HG03159 (cell line): ENCODE results near the gene TUT1.

Experiments used
- ATAC-seq: cut with Tn5 transposase; IDR thresholded peaks from one replicate; pipeline ENCODE4 v1.9.1; 2021; ENCODE audit warnings: mild to moderate bottlenecking, moderate library complexity; ENCODE audit not compliant: unreplicated experiment

Gene TUT1

GRCh38 chr11:62544581-62545436 lies 46.5 kb downstream of the TUT1 start:
- ATAC-seq, result no peak

GRCh38 chr11:62543680-62544444 lies 47.5 kb downstream of the TUT1 start:
- ATAC-seq, result no peak

DNA sequence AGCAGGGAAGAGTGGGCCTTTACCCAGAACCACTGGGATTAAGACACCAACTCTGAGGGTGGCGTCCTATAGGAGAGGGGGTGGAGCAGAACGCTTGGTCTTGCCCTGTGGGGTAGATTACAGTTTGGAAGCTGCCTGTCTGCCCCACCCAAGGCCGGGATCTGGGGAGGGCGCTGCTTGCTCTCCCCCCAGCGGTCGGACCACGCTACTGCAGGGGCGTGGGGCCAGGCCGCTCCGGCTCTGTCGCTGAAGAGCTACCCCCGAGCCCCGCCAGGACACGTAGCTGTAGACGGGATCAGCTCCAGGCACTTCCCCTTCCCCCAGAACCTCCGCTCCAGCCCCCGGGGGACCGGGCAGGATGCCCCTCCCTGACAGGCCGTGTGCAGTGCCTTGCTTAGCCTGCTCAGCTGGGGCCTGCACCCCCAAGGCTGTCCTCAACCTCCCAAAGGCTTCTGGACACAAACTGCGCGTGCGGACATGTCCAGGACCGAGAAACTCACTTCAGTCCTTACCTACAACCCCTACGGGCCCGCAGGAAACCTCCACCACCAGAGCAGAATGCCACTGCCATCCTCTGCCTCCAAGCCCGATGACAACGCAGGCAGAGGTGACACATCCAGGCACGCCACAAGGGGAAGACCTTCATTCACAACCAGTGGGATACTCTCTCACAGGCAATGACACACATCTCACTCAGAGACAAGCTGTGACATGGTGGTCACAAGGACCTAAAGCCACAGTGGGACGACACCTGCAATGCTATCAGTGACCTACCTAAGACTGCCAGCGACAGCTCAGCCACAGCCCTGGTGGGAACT lies 48.4 kb downstream of the TUT1 start:
- no peak for ATAC-seq

DNA sequence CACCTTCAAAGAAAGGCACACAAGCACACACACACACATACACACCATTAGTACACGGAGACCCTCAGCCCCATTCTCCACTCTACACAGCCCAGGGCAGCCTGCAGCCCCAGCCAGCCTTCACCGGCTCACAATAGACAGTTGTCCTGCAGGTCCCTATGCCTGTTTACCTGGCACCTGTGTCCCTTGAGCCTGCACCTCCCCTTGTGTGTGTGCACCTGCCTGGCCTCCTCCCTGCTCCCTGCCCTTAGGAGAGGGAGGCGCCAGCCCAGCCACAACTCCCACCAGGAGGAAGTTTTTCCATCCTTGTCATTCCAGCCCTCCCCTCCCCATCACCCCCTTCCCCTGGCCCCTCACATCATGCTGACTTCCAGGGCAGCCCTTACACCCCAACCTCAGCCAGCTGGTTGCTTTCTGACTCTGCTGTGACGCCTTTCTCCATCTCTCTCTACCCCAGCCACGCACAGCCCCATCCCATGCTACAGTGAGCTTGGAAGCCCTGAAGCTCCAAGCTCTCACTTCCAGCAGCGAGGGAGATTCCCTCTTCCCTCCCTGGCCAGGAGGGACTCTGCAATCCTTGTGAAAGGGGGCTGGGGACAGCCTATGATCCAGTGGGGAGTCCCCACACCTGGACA lies 49.1 kb downstream of the TUT1 start:
- ATAC-seq, result no peak

DNA sequence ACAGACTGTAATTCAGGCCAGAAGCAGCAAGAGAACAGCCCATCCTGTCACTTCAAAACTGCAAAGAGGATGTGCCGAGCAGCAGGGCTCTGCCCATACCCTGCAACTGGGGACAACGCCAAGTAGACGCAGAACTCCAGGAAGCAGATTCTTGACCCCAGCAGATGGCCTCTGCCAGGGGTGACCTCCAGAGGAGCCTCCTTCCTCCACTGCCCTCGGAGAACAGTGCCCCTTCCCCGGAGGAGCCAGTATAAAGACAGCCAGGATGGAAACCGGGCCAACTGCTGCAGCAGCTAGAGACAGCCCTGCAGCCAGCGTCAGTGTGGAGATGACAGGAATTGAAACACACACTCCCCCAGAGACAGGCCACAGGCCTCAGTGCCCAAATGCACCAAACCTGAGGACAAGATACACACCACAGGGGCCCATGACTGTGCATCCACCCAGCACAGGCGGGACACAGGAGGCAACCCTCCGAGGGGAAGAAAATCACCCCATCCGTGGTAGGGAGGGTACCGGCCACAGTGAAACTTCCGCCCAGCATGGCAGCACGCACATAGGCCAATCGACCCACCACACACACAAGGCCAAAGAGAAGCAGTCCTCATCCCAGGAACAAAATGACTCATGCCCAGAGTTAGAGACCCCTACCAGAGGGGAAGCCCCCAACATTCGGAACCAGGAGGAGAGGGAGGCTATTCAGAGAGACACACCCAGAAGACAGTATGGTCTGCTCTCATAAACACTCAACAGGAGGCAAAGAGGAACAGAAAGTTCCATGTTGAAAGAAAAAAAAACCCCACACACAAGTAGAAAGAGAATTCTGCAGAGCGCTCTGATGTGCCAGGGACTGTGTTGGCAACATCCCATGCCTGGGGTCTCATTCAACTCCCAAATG lies 50.3 kb downstream of the TUT1 start:
- ATAC-seq, result peak; percentile 35

GRCh38 chr11:62539238-62539925 lies 51.9 kb downstream of the TUT1 start:
- ATAC-seq, result no peak

DNA sequence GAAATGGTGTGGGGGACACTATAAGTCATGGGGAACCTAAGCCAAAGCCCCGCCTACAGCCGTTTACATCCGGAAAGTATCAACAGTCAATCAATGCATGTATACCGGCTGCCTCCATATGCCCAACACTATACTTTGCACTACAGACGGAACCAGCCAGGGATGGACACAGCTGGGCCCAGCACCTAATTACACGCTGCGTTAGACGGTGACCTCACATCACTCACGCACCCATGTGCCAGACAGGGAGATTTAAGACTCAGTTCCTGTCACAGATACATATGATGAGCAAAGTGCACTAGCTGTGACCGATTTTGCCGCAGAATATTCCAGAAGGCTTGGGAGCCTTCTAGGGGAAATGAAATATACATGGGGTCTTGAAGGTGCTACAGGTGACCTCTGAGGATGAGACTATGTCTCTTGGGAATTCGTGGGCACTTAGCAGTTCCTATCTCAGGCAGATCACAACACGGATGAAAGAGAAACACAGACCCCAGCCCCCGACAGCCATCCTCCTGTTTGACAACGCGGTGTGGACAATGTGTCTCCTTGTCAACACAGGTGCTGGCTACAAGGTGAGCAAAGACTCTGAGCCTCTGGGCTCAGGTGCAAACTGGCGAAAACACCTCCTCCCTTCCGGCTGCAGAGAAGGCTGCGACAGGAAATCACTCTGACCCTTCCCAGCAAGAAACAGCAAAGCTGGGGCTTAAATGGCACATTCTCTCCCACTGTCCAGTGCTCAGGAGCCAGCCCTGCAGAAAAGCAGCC lies 52.7 kb downstream of the TUT1 start:
- ATAC-seq, result no peak

- ATAC-seq, result no peak
These were observed 54.9 kb downstream of the TUT1 start for GRCh38 chr11:62536301-62536957.

DNA sequence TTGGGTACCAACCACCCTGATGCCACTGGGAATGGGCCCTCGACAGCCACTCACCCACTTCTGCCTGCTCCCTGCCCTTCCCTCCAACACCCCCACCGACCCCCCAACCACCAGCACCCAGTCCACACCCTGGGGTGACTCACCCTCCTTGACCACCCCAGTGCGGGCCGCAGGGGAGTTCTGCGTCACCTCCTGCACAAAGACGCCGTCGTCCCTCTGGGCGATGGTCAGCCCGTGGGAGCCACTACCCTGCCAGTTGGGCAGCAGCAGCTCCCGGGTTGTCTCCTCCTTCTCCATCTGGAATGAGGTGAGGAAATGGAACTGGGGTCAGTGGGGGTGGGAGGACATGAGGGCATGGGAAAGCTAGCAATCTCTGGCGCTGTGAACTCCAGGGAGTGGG lies 55.5 kb downstream of the TUT1 start:
- no peak for ATAC-seq

DNA sequence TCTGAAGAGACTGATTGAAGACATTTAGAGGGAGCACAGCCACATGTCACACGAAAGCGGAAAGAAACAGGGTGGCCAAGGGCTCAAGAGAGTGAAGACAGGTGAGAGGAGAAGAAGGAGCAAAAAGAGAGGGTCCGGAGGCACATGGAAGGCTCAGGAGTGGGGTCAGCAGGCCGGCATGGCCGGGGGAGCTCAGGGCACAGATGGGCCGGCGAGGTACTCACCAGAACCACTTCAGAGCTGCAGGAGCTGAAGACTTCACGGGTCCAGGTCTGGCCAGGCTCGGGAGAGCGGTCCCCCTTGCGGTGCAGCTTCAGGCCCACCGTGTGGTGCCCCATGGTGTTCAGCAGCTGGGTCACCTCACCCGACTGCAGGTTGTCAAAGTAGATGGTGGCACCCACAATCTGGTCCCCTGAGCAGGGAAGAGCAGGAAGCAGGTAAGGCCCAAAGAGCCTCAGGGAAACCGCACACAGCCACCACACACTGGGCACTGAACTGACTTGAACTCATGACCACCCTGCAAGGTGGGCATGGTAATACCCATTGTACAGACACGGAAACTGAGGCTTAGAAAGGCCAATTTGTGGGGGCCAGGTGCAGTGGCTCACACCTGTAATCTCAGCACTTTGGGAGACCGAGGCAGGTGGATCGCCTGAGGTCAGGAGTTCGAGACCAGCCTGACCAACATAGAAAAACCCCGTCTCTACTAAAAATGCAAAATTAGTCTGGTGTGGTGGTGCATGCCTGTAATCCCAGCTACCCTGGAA lies 56.4 kb downstream of the TUT1 start:
- ATAC-seq, result no peak

DNA sequence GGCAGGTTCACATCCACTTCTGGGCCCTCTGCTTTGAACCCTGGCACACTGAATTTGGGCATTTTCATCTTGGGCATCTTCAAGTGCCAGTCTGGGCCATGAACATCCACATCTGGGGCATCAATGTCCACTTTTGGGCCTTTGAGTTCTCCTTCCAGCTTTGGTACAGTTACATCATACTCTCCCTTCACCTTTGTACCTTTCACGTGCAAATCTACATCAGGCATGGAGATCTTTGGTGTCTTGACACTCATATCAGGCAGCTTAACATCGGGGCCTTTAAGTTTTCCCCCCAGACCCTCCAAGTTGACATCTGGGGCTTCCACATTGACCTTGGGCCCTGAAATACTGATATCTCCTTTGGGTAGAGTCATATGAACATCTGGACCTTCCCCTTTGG lies 59.2 kb downstream of the TUT1 start:
- no peak for ATAC-seq
